H1 (cell line): ENCODE data around the gene LPAR3. TPM values are rescaled to one million over a fixed set of nuclear protein-coding genes. Genes with fewer than 3 reads are reported as not detected.

Experiments
- GTF2F1 ChIP-seq: IDR thresholded peaks from 2 replicates; pipeline ENCODE4 v1.6.1; 2012; ENCODE audit warnings: low read depth, low read length, improper control_type of control experiment, borderline replicate concordance
- HDAC6 ChIP-seq: IDR thresholded peaks from one replicate; pipeline ENCODE4 v1.7.1; 2012; ENCODE audit warnings: low read depth, mild to moderate bottlenecking, inconsistent platforms, low read length, moderate library complexity
- JUND ChIP-seq: IDR thresholded peaks from 2 replicates; pipeline ENCODE4 v1.6.1; 2011; ENCODE audit warnings: mild to moderate bottlenecking, improper control_type of control experiment, low read length
- KDM1A ChIP-seq: fragments of 200-600, 300-600 bp; sonication (generic); IDR thresholded peaks from 2 replicates; pipeline ENCODE4 v1.7.1; 2016; ENCODE audit warnings: mild to moderate bottlenecking, low read length, borderline replicate concordance
- MAFK ChIP-seq: IDR thresholded peaks from 2 replicates; pipeline ENCODE4 v1.6.1; 2012; ENCODE audit warnings: low read depth, mild to moderate bottlenecking, improper control_type of control experiment, low read length
- RFX5 ChIP-seq: IDR thresholded peaks from 2 replicates; pipeline ENCODE4 v1.6.1; 2011; ENCODE audit warnings: low read depth, low read length, improper control_type of control experiment, borderline replicate concordance
- SIN3A ChIP-seq, 2 experiments: IDR thresholded peaks in 1 of 2; conservative IDR thresholded peaks in 1 of 2; 2 replicates each; pipeline ENCODE4 v1.6.1; 2011 to 2012; ENCODE audit warnings: low read length in 2 of 2, improper control_type of control experiment in 1 of 2, low read depth in 1 of 2, mild to moderate bottlenecking in 1 of 2
- TBP ChIP-seq: IDR thresholded peaks from 2 replicates; pipeline ENCODE4 v1.6.1; 2011; ENCODE audit warnings: low read depth, low read length, improper control_type of control experiment
- TEAD4 ChIP-seq: IDR thresholded peaks from 2 replicates; pipeline ENCODE4 v1.6.1; 2012; ENCODE audit warnings: low read depth, low read length, inconsistent platforms, mixed read lengths
- YY1 ChIP-seq: IDR thresholded peaks from 2 replicates; pipeline ENCODE4 v1.6.1; 2011; ENCODE audit warnings: low read depth, mild to moderate bottlenecking, low read length
- polyA plus RNA-seq, 7 experiments: library from polyadenylated mRNA; depleted of rRNA in 3 of 7; stranded (reverse) in 5 of 7; unstranded in 2 of 7; fragments of >200 nt in 5 of 7; fragments of 200-250 nt in 2 of 7; gene quantifications; 1 replicate in 5 of 7; 2 replicates in 1 of 7; 4 replicates in 1 of 7; pipeline versions ENCODE4 v1.2.1 to v1.2.3, GENCODE V29; 2011 to 2013; ENCODE audit warnings: missing spikeins in 2 of 7, mixed read lengths in 2 of 7
- total RNA-seq: library from RNA; stranded (reverse); fragmentation: NEBNext Ultra II Directional; extraction: Animal tissue kit (Norgen Biotek cat#: 25700); gene quantifications from 2 replicates; pipeline ENCODE4 v1.2.1, GENCODE V29; 2021
- TF ChIP-seq, protein P1 (sequence below): fragments of 300-600 bp; sonication (generic); IDR thresholded peaks from 2 replicates; pipeline ENCODE4 v1.7.1; 2012; ENCODE audit warnings: low read length, moderate library complexity, mild to moderate bottlenecking, inconsistent platforms; ENCODE audit not compliant: insufficient replicate concordance

The LPAR3 gene
- total and polyA plus RNA-seq, 2 of the 8 experiments (the other 6 are each of a cell fraction or from before 2014, with no cell fraction given) = 17.1 to 25.4 TPM

DNA sequence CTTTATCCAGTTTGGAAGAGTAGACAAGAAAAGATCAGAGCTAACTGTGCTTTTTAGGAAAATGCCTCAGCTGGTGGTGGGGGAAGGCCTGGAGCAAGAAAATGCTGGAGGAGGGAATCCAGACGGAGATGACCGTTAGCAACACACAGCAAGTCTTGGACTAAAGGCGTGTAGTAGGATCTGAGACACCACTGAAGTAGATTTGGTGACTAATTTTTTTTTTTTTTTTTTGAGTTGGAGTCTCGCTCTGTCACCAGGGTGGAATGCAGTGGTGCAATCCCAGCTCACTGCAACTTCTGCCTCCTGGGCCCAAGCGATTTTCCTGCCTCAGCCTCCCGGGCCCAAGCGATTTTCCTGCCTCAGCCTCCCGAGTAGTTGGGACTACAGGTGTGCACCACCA is 41.2 kb downstream of the LPAR3 start (continued):
- TF ChIP-seq, protein P1, sequence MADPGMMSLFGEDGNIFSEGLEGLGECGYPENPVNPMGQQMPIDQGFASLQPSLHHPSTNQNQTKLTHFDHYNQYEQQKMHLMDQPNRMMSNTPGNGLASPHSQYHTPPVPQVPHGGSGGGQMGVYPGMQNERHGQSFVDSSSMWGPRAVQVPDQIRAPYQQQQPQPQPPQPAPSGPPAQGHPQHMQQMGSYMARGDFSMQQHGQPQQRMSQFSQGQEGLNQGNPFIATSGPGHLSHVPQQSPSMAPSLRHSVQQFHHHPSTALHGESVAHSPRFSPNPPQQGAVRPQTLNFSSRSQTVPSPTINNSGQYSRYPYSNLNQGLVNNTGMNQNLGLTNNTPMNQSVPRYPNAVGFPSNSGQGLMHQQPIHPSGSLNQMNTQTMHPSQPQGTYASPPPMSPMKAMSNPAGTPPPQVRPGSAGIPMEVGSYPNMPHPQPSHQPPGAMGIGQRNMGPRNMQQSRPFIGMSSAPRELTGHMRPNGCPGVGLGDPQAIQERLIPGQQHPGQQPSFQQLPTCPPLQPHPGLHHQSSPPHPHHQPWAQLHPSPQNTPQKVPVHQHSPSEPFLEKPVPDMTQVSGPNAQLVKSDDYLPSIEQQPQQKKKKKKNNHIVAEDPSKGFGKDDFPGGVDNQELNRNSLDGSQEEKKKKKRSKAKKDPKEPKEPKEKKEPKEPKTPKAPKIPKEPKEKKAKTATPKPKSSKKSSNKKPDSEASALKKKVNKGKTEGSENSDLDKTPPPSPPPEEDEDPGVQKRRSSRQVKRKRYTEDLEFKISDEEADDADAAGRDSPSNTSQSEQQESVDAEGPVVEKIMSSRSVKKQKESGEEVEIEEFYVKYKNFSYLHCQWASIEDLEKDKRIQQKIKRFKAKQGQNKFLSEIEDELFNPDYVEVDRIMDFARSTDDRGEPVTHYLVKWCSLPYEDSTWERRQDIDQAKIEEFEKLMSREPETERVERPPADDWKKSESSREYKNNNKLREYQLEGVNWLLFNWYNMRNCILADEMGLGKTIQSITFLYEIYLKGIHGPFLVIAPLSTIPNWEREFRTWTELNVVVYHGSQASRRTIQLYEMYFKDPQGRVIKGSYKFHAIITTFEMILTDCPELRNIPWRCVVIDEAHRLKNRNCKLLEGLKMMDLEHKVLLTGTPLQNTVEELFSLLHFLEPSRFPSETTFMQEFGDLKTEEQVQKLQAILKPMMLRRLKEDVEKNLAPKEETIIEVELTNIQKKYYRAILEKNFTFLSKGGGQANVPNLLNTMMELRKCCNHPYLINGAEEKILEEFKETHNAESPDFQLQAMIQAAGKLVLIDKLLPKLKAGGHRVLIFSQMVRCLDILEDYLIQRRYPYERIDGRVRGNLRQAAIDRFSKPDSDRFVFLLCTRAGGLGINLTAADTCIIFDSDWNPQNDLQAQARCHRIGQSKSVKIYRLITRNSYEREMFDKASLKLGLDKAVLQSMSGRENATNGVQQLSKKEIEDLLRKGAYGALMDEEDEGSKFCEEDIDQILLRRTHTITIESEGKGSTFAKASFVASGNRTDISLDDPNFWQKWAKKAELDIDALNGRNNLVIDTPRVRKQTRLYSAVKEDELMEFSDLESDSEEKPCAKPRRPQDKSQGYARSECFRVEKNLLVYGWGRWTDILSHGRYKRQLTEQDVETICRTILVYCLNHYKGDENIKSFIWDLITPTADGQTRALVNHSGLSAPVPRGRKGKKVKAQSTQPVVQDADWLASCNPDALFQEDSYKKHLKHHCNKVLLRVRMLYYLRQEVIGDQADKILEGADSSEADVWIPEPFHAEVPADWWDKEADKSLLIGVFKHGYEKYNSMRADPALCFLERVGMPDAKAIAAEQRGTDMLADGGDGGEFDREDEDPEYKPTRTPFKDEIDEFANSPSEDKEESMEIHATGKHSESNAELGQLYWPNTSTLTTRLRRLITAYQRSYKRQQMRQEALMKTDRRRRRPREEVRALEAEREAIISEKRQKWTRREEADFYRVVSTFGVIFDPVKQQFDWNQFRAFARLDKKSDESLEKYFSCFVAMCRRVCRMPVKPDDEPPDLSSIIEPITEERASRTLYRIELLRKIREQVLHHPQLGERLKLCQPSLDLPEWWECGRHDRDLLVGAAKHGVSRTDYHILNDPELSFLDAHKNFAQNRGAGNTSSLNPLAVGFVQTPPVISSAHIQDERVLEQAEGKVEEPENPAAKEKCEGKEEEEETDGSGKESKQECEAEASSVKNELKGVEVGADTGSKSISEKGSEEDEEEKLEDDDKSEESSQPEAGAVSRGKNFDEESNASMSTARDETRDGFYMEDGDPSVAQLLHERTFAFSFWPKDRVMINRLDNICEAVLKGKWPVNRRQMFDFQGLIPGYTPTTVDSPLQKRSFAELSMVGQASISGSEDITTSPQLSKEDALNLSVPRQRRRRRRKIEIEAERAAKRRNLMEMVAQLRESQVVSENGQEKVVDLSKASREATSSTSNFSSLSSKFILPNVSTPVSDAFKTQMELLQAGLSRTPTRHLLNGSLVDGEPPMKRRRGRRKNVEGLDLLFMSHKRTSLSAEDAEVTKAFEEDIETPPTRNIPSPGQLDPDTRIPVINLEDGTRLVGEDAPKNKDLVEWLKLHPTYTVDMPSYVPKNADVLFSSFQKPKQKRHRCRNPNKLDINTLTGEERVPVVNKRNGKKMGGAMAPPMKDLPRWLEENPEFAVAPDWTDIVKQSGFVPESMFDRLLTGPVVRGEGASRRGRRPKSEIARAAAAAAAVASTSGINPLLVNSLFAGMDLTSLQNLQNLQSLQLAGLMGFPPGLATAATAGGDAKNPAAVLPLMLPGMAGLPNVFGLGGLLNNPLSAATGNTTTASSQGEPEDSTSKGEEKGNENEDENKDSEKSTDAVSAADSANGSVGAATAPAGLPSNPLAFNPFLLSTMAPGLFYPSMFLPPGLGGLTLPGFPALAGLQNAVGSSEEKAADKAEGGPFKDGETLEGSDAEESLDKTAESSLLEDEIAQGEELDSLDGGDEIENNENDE = no peak
- TF ChIP-seq RFX5 = no peak
- no peak for TF ChIP-seq TEAD4
- TF ChIP-seq JUND = no peak
- no peak for TF ChIP-seq KDM1A
- TF ChIP-seq SIN3A (conservative IDR thresholded peaks at IDR 0.05 in 1 of 2, IDR thresholded peaks at IDR 0.05 in 1 of 2; ENCODE audit: low read depth in 1 of 2, low read length in 2 of 2) = no peak
- no peak for TF ChIP-seq HDAC6
- TF ChIP-seq TBP = no peak
- TF ChIP-seq MAFK = no peak
- no peak for TF ChIP-seq YY1
- TF ChIP-seq GTF2F1 = no peak
